B cell (primary cell): Measurements from ENCODE around the gene GGACT. TPM values are rescaled to one million over a fixed set of nuclear protein-coding genes. Genes with fewer than 3 reads are reported as not detected.

ENCODE experiments used
- ATAC-seq: fragments of 200-7000 bp; cut with Tn5 transposase; one replicate; pipeline ENCODE4 v1.10.0; 2021; ENCODE audit warnings: low read depth, mild to moderate bottlenecking, moderate number of reproducible peaks, moderate library complexity
- CTCF ChIA-PET: fragments of 350-600 bp; sonication (Branson Sonifier 250); formaldehyde crosslinking; loops from one replicate; lab custom pipeline; 2021; ENCODE audit warnings: antibody characterized with exemption, inconsistent platforms; lab: Charles Lee
- POLR2A ChIA-PET: fragments of 350-600 bp; sonication (Branson Sonifier 250); formaldehyde crosslinking; loops from one replicate; lab custom pipeline; 2021; ENCODE audit warnings: antibody characterized with exemption; lab: Charles Lee
- DNase-seq: peaks from one replicate; pipeline ENCODE4 v3.0.0; 2013
- H2AFZ ChIP-seq: 2 replicates; pipeline ENCODE4 v1.6.1; 2012; ENCODE audit warnings: mild to moderate bottlenecking, low read depth, low read length; ENCODE audit not compliant: insufficient read depth, poor library complexity, severe bottlenecking
- H3K27ac ChIP-seq, 2 donors: 1 replicate in 1 of 2; 2 replicates in 1 of 2; pipeline ENCODE4 v1.5.1; 2012 to 2013; ENCODE audit warnings: low read length in 2 of 2, mild to moderate bottlenecking in 2 of 2, moderate library complexity in 1 of 2
- H3K27me3 ChIP-seq, 4 experiments: fragments of 200-600 bp in 1 of 4; sonication (generic) in 1 of 4; replicated peaks in 1 of 4; 1 replicate in 2 of 4; 2 replicates in 2 of 4; pipeline versions ENCODE4 v1.6.1 to v1.7.0; 2013 to 2016; ENCODE audit warnings: low read length in 3 of 4, mild to moderate bottlenecking in 2 of 4, mixed read lengths in 1 of 4, moderate library complexity in 1 of 4; ENCODE audit not compliant: insufficient read depth in 4 of 4, control insufficient read depth in 3 of 4; ENCODE audit errors: control extremely low read depth in 1 of 4
- H3K36me3 ChIP-seq, 2 experiments: replicated peaks in 1 of 2; 1 replicate in 1 of 2; 2 replicates in 1 of 2; pipeline versions ENCODE4 v1.6.1 to v1.7.1; 2013; ENCODE audit warnings: low read length in 1 of 2; ENCODE audit not compliant: insufficient read depth in 2 of 2, control insufficient read depth in 1 of 2; ENCODE audit errors: control extremely low read depth in 1 of 2, extremely low read depth in 1 of 2
- H3K4me1 ChIP-seq, 2 donors: fragments of 200-600 bp in 1 of 2; sonication (generic) in 1 of 2; 1 replicate in 1 of 2; 2 replicates in 1 of 2; pipeline versions ENCODE4 v1.5.1 to v1.6.1; 2013 to 2017; ENCODE audit warnings: low read length in 2 of 2; ENCODE audit not compliant: control insufficient read depth in 2 of 2, insufficient read depth in 2 of 2
- H3K4me2 ChIP-seq: replicated peaks from 2 replicates; pipeline ENCODE3; 2012; ENCODE audit warnings: mild to moderate bottlenecking, low read depth, low read length; ENCODE audit not compliant: poor library complexity, severe bottlenecking
- H3K4me3 ChIP-seq, 5 experiments: fragments of 200-600 bp in 1 of 5; sonication (generic) in 1 of 5; 1 replicate in 3 of 5; 2 replicates in 2 of 5; pipeline versions ENCODE4 v1.5.1 to v1.7.0; 2011 to 2016; ENCODE audit warnings: low read length in 4 of 5, mild to moderate bottlenecking in 4 of 5, low read depth in 2 of 5, control low read depth in 1 of 5, moderate library complexity in 1 of 5; ENCODE audit not compliant: insufficient read depth in 1 of 5; ENCODE audit errors: control extremely low read depth in 1 of 5, extremely low read depth in 1 of 5
- H3K79me2 ChIP-seq: fragments of 200-600 bp; sonication (generic); one replicate; pipeline ENCODE4 v1.6.0; 2016; ENCODE audit warnings: low read length; ENCODE audit not compliant: control insufficient read depth, insufficient read depth
- H3K9ac ChIP-seq: fragments of 200-600 bp; sonication (generic); 2 replicates; pipeline ENCODE4 v1.6.1; 2017; ENCODE audit warnings: mild to moderate bottlenecking, low read length, moderate library complexity
- H3K9me3 ChIP-seq, 3 donors: one replicate each; pipeline versions ENCODE4 v1.6.1 to v1.7.1; 2013; ENCODE audit warnings: low read length in 2 of 3; ENCODE audit not compliant: control insufficient read depth in 2 of 3, insufficient read depth in 1 of 3; ENCODE audit errors: control extremely low read depth in 1 of 3
- H4K20me1 ChIP-seq: 2 replicates; pipeline ENCODE4 v1.6.0; 2012; ENCODE audit warnings: mild to moderate bottlenecking, low read length; ENCODE audit not compliant: insufficient read depth, control insufficient read depth, poor library complexity, severe bottlenecking
- H3K27ac Mint-ChIP-seq: one replicate; pipeline ENCODE4 v1.8.0; 2021; ENCODE audit warnings: mixed read lengths
- H3K27me3 Mint-ChIP-seq: one replicate; pipeline ENCODE4 v1.8.0; 2021; ENCODE audit warnings: mixed read lengths
- H3K4me1 Mint-ChIP-seq: one replicate; pipeline ENCODE4 v1.8.0; 2021; ENCODE audit warnings: mixed read lengths
- H3K4me3 Mint-ChIP-seq: one replicate; pipeline ENCODE4 v1.8.0; 2021; ENCODE audit warnings: mixed read lengths
- H3K9me3 Mint-ChIP-seq: one replicate; pipeline ENCODE4 v1.8.0; 2022; ENCODE audit warnings: mixed read lengths; ENCODE audit not compliant: insufficient read depth
- CTCF ChIP-seq: fragments of 200-600 bp; IDR thresholded peaks from one replicate; pipeline ENCODE4 v1.8.0; 2022; ENCODE audit warnings: antibody characterized with exemption, mild to moderate bottlenecking
- EZH2 ChIP-seq: IDR thresholded peaks from 2 replicates; pipeline ENCODE4 v1.6.1; 2012; ENCODE audit warnings: borderline replicate concordance, low read depth, mild to moderate bottlenecking, moderate library complexity, low read length; ENCODE audit not compliant: insufficient read depth, poor library complexity, severe bottlenecking
- WGBS: methylation state at CpG from one replicate; pipeline ENCODE4 v1.1.5; 2013; ENCODE audit warnings: missing lambda C conversion rate; ENCODE audit not compliant: insufficient coverage; 5-methylcytosine and 5-hydroxymethylcytosine counted together
- intact Hi-C: fragments of 100-400 bp; cut with micrococcal nuclease; formaldehyde crosslinking; loops from one replicate; pipeline ENCODE4 v1.10.0; 2022
- polyA plus RNA-seq: library from polyadenylated mRNA; depleted of rRNA; stranded (reverse); fragments of >200 nt; gene quantifications from 2 replicates; pipeline ENCODE4 v1.2.3, GENCODE V29; 2012
- total RNA-seq, 2 donors: library from RNA; stranded (reverse); fragments of 120-200 nt in 1 of 2; gene quantifications; 1 replicate in 1 of 2; 2 replicates in 1 of 2; pipeline versions ENCODE4 v1.2.3 to v1.2.4, GENCODE V29; 2013 to 2022

The GGACT gene
- total and polyA plus RNA-seq, 2 donors (not counting 1 experiment from before 2014, with no cell fraction given) = 3.2 to 3.5 TPM

DNA sequence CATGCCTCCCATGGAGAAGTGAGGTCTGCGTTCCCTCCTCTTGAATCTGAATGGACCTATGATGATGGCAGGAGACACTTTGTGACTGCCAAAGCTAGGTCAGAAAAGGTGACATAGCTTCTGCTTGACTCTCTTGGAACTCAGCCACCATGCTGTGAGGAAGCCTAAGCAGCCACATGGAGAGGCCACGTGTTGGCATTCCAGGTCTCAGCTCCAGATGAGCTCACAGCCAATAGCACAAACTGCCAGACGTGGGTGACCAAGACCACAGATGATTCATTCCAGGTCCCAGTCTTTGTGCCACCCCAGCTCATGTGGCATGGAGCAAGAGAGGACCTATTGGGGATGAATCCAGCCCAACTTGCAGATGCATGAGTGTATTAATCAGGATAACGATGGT is 8.7 kb upstream of the GGACT start:
- H3K36me3 ChIP-seq = no peaks in the 10 kb centered on the region
- ChIA-PET POLR2A (no interaction called here), CTCF (interaction anchor here (1.0 kb wide), 1 partner anchor 24 kb away, joined by 3 read pairs; no protein-coding TSS in a partner anchor)
- H3K4me1 ChIP-seq = no peaks in the 10 kb centered on the region
- intact Hi-C loops = no loop called here
- no peak overlapping the region for H3K9ac ChIP-seq
- 98% methylated on average over 3 of the region's 4 CpGs for WGBS
- no peaks in the 10 kb centered on the region for H3K4me1 Mint-ChIP-seq
- no peak overlapping the region for H3K4me3 ChIP-seq
- H3K9me3 ChIP-seq = peaks cover 0 to 3% (median 0%) of the 10 kb centered on the region in 3 donors
- no peaks in the 10 kb centered on the region for H3K27me3 ChIP-seq
- ATAC-seq (no peak), DNase-seq (no peak)
- H3K27me3 Mint-ChIP-seq = no peaks in the 10 kb centered on the region
- no peak overlapping the region for H3K27ac Mint-ChIP-seq
- no peak overlapping the region for H2AFZ ChIP-seq
- no peaks in the 10 kb centered on the region for H3K79me2 ChIP-seq
- no peak overlapping the region for H3K27ac ChIP-seq
- no peaks in the 10 kb centered on the region for H3K9me3 Mint-ChIP-seq
- TF ChIP-seq EZH2 (no peak), CTCF (no peak)
- H3K4me3 Mint-ChIP-seq = no peak overlapping the region
- H4K20me1 ChIP-seq = no peaks in the 10 kb centered on the region
- no peak overlapping the region for H3K4me2 ChIP-seq

DNA sequence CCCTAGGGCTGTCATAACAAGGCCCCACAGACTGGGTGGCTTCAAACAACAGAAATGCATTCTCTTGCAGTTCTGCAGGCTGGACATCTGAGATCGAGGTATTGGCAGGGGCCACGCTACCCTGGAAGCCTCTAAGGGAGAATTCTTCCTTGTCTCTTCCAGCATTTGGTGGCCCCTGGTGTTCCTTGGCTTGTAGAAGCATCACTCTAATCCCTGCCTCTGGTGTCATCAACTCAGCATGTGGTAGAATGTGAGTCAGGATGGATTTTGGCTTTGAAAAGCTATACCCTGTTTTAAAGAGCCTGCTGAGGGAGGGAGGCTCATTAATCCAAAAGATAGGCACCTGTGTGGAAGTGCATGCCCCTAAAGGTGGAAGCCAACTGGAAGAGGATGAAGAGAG is 7.9 kb upstream of the GGACT start:
- Mint-ChIP-seq H3K4me3 (no peak overlapping the region), H3K27ac (no peak overlapping the region), H3K4me1 (no peaks in the 10 kb centered on the region), H3K9me3 (no peaks in the 10 kb centered on the region), H3K27me3 (no peaks in the 10 kb centered on the region)
- Histone ChIP-seq H3K79me2 (no peaks in the 10 kb centered on the region), H3K4me3 (no peak overlapping the region), H3K4me1 (no peaks in the 10 kb centered on the region), H2AFZ (no peak overlapping the region), H3K9ac (no peak overlapping the region), H3K27ac (no peak overlapping the region), H3K36me3 (no peaks in the 10 kb centered on the region), H4K20me1 (no peaks in the 10 kb centered on the region), H3K9me3 (peaks cover 0 to 3% (median 0%) of the 10 kb centered on the region in 3 donors), H3K4me2 (no peak overlapping the region), H3K27me3 (no peaks in the 10 kb centered on the region)
- DNase-seq = no peak
- 92% methylated on average over 2 of the region's 2 CpGs for WGBS
- POLR2A ChIA-PET = no interaction called here
- intact Hi-C loops = no loop called here
- CTCF ChIA-PET = no interaction called here
- TF ChIP-seq CTCF = no peak
- TF ChIP-seq EZH2 = no peak
- ATAC-seq = no peak
